SU-DHL-6 (cell line): ENCODE data around the gene SLC4A7.

ENCODE experiments used
- H2AFZ ChIP-seq: fragments of 200-600 bp; sonication (generic); 2 replicates; pipeline ENCODE4 v1.6.1; 2014; ENCODE audit warnings: low read depth, mild to moderate bottlenecking, moderate library complexity, mixed read lengths, antibody characterized with exemption, low read length; ENCODE audit not compliant: severe bottlenecking
- H3F3A ChIP-seq: fragments of 200-600 bp; shearing (Covaris generic); 2 replicates; pipeline ENCODE4 v1.6.0; 2016; ENCODE audit warnings: antibody characterized with exemption, mild to moderate bottlenecking; ENCODE audit not compliant: insufficient read depth
- H3K27ac ChIP-seq: fragments of 200-600 bp; sonication (generic); 2 replicates; pipeline ENCODE4 v1.5.1; 2016; ENCODE audit warnings: low read depth, mild to moderate bottlenecking, low read length, moderate library complexity, mixed read lengths
- H3K27me3 ChIP-seq: fragments of 200-600 bp; sonication (generic), shearing (Covaris generic); 2 replicates; pipeline ENCODE4 v1.6.0; 2014; ENCODE audit warnings: mild to moderate bottlenecking, low read length
- H3K36me3 ChIP-seq: fragments of 200-600 bp; sonication (generic); 2 replicates; pipeline ENCODE4 v1.6.1; 2014; ENCODE audit warnings: mild to moderate bottlenecking, low read length, mixed read lengths
- H3K4me2 ChIP-seq: fragments of 300-600, 200-600 bp; shearing (Covaris generic), sonication (generic); 2 replicates; pipeline ENCODE4 v1.6.0; 2014; ENCODE audit warnings: low read length, low read depth, mild to moderate bottlenecking; ENCODE audit not compliant: poor library complexity, severe bottlenecking
- H3K4me3 ChIP-seq: fragments of 200-600 bp; sonication (generic); 2 replicates; pipeline ENCODE4 v1.5.1; 2014; ENCODE audit warnings: antibody characterized with exemption, low read length, mild to moderate bottlenecking, mixed read lengths; ENCODE audit not compliant: insufficient read depth, poor library complexity, severe bottlenecking
- H3K79me2 ChIP-seq: fragments of 200-600 bp; sonication (generic); 2 replicates; pipeline ENCODE4 v1.6.1; 2014; ENCODE audit warnings: mild to moderate bottlenecking, low read length, moderate library complexity; ENCODE audit not compliant: insufficient read depth
- H3K9ac ChIP-seq: fragments of 200-600 bp; sonication (generic); 2 replicates; pipeline ENCODE4 v1.7.0; 2014; ENCODE audit warnings: mild to moderate bottlenecking, low read length
- H3K9me2 ChIP-seq: fragments of 200-600 bp; sonication (generic); replicated peaks from 2 replicates; pipeline ENCODE4 v1.6.1; 2014; ENCODE audit warnings: low read length; ENCODE audit not compliant: insufficient read depth
- H3K9me3 ChIP-seq: fragments of 200-600 bp; sonication (generic); 2 replicates; pipeline ENCODE4 v1.6.1; 2014; ENCODE audit warnings: low read length, mixed read lengths; ENCODE audit not compliant: insufficient read depth
- H4K20me1 ChIP-seq: fragments of 200-600 bp; sonication (generic); 2 replicates; pipeline ENCODE4 v1.6.1; 2014; ENCODE audit warnings: low read depth, mild to moderate bottlenecking, antibody characterized with exemption, low read length, moderate library complexity, mixed read lengths
- EZH2phosphoT487 ChIP-seq: fragments of 200-600 bp; sonication (generic), shearing (Covaris generic); conservative IDR thresholded peaks from 2 replicates; pipeline ENCODE4 v1.6.1; 2018; ENCODE audit warnings: mild to moderate bottlenecking, antibody characterized with exemption, low read length, moderate library complexity, mixed read lengths
- TF ChIP-seq, protein P1 (sequence below): fragments of 200-600 bp; sonication (generic); IDR thresholded peaks from one replicate; pipeline ENCODE4 v1.5.1; 2017; ENCODE audit warnings: antibody characterized with exemption, mild to moderate bottlenecking, low read length, moderate library complexity; ENCODE audit not compliant: insufficient read depth, poor library complexity, severe bottlenecking

Gene SLC4A7

DNA sequence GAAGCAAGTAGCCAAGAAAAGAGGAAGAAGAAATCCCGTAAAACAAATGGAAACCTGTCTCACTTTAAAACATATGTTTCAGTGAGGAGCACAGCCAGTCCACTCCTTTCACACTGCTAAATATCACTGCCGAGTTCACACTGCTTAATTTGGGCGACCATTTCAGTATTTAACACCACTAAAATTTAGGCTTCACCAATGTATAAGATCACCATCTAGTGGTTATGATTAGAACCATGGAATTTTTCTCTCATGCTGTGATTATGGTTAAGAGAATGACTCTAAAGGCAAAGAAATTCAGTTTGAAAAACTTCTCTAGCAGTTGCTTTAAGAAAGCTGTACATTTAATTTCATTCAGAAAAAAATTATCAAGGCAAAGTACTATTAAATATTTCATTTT lies 16.6 kb downstream of the SLC4A7 start:
- Histone ChIP-seq H3K9me3 (no peaks in the 10 kb centered on the region), H3K79me2 (peaks cover 97% of the 10 kb centered on the region), H3K27ac (no peak overlapping the region), H3K27me3 (no peaks in the 10 kb centered on the region), H3F3A (peaks cover 13% of the 10 kb centered on the region), H2AFZ (no peak overlapping the region), H3K9ac (no peak overlapping the region), H4K20me1 (0 out of 2 replicates have a peak, but pooled peaks cover 4% of the 10 kb centered on the region), H3K4me2 (peak overlapping the region; percentile 6), H3K4me3 (no peak overlapping the region), H3K36me3 (no peaks in the 10 kb centered on the region), H3K9me2 (no peaks in the 10 kb centered on the region)
- TF ChIP-seq, protein P1, sequence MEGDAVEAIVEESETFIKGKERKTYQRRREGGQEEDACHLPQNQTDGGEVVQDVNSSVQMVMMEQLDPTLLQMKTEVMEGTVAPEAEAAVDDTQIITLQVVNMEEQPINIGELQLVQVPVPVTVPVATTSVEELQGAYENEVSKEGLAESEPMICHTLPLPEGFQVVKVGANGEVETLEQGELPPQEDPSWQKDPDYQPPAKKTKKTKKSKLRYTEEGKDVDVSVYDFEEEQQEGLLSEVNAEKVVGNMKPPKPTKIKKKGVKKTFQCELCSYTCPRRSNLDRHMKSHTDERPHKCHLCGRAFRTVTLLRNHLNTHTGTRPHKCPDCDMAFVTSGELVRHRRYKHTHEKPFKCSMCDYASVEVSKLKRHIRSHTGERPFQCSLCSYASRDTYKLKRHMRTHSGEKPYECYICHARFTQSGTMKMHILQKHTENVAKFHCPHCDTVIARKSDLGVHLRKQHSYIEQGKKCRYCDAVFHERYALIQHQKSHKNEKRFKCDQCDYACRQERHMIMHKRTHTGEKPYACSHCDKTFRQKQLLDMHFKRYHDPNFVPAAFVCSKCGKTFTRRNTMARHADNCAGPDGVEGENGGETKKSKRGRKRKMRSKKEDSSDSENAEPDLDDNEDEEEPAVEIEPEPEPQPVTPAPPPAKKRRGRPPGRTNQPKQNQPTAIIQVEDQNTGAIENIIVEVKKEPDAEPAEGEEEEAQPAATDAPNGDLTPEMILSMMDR: peak; percentile 39
- no peak for TF ChIP-seq EZH2phosphoT487

DNA sequence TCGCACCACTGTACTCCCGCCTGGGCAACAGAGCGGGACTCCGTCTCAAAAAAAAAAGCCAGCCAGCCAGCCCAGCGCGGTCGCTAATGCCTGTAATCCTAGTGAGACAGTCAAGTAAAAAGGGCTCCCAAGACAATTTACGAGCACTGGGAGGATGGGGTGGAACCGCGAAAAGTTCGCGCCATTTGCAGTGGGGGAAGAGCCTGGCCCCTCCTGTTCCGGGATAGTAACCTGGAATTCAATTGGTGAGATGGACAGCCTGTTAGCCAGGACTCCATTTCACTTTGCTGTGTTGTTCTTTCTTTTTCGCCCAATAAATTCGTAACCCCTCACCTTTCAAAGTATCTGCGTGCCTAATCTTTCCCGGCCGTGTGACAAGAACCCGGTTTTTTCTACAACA lies 19.5 kb downstream of the SLC4A7 start:
- no peak overlapping the region for H3K4me3 ChIP-seq
- no peak overlapping the region for H3K27ac ChIP-seq
- peaks cover 96% of the 10 kb centered on the region for H3K79me2 ChIP-seq
- peaks cover 4% of the 10 kb centered on the region for H3F3A ChIP-seq
- H3K36me3 ChIP-seq: no peaks in the 10 kb centered on the region
- no peaks in the 10 kb centered on the region for H3K9me3 ChIP-seq
- H3K4me2 ChIP-seq: no peak overlapping the region
- no peaks in the 10 kb centered on the region for H3K9me2 ChIP-seq
- no peaks in the 10 kb centered on the region for H3K27me3 ChIP-seq
- H3K9ac ChIP-seq: no peak overlapping the region
- 0 out of 2 replicates have a peak, but pooled peaks cover 4% of the 10 kb centered on the region for H4K20me1 ChIP-seq
- TF ChIP-seq EZH2phosphoT487: no peak
- TF ChIP-seq, protein P1: no peak
- H2AFZ ChIP-seq: no peak overlapping the region

DNA sequence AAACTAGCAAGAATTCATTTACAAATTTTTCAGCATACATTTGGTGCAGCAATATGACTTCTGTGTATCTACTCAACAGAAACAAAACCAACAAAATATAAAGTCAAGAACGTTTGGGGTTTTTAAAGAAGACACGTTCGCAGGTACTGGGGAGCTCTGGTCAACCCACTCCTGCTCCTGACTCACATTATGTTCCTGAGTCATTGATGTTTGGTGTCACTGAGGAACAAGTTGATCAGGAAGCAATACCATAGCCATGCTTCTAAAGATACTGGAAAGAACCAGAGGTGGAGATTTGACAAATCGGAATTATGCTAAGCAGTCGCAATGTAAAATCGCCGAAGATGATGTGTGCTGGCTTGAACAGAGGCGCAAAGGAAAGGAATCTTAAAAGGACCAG lies 22.0 kb downstream of the SLC4A7 start:
- H3K36me3 ChIP-seq: peaks cover 3% of the 10 kb centered on the region; the same call in 1 of the 2 replicates
- no peak overlapping the region for H3K4me3 ChIP-seq
- no peak overlapping the region for H3K27ac ChIP-seq
- no peak for TF ChIP-seq EZH2phosphoT487
- TF ChIP-seq, protein P1: no peak
- H3K9me2 ChIP-seq: no peaks in the 10 kb centered on the region
- H2AFZ ChIP-seq: no peak overlapping the region
- H4K20me1 ChIP-seq: peaks cover 8% of the 10 kb centered on the region; the same call in 1 of the 2 replicates
- no peaks in the 10 kb centered on the region for H3K27me3 ChIP-seq
- no peak overlapping the region for H3K9ac ChIP-seq
- H3K9me3 ChIP-seq: no peaks in the 10 kb centered on the region
- no peaks in the 10 kb centered on the region; the same call in 1 of the 2 replicates for H3F3A ChIP-seq
- peaks cover 95% of the 10 kb centered on the region for H3K79me2 ChIP-seq
- no peak overlapping the region for H3K4me2 ChIP-seq
